PC-9 (cell line): ENCODE data around the gene CCM2. TPM values are rescaled to one million over a fixed set of nuclear protein-coding genes. Genes with fewer than 3 reads are reported as not detected.

Source experiments
- BruUV-seq: library from RNA; stranded (reverse); fragments of 400-500 nt; replicated peaks from 2 replicates; lab custom pipeline; 2021; lab: Mats Ljungman, UMichigan
- CTCF ChIA-PET: fragments of 300-600 bp; sonication (Branson Sonifier 250); formaldehyde crosslinking; loops from one replicate; lab custom pipeline; 2022; ENCODE audit warnings: antibody characterized with exemption; lab: Charles Lee
- POLR2A ChIA-PET: fragments of 300-600 bp; sonication (Branson Sonifier 250); formaldehyde crosslinking; loops from one replicate; lab custom pipeline; 2022; ENCODE audit warnings: antibody characterized with exemption; ENCODE audit not compliant: unreplicated experiment; lab: Charles Lee
- DNase-seq, 2 experiments: peaks; one replicate each; pipeline versions ENCODE4 v3.0.0 to v3.0.0-alpha.2; 2015 to 2022; ENCODE audit warnings: mixed read lengths in 1 of 2
- H2AFZ ChIP-seq: fragments of 200-600 bp; sonication (generic); 2 replicates; pipeline ENCODE4 v1.8.1; 2017; ENCODE audit warnings: antibody characterized with exemption
- H3F3A ChIP-seq: fragments of 200-600 bp; sonication (generic); 2 replicates; pipeline ENCODE4 v1.8.1; 2017; ENCODE audit warnings: antibody characterized with exemption, mild to moderate bottlenecking, low read depth; ENCODE audit not compliant: insufficient read depth
- H3K27ac ChIP-seq: fragments of 200-600 bp; sonication (generic); 2 replicates; pipeline ENCODE4 v1.6.1; 2016; ENCODE audit warnings: mixed run types
- H3K27me3 ChIP-seq: fragments of 200-600 bp; sonication (generic); 2 replicates; pipeline ENCODE4 v1.6.1; 2016; ENCODE audit warnings: low read depth, mixed run types; ENCODE audit not compliant: insufficient read depth
- H3K36me3 ChIP-seq: fragments of 200-600 bp; sonication (generic); 2 replicates; pipeline ENCODE4 v1.6.1; 2016; ENCODE audit warnings: low read depth, mixed run types
- H3K4me1 ChIP-seq: fragments of 200-600 bp; sonication (generic); replicated peaks from 2 replicates; pipeline ENCODE4 v1.6.1; 2016; ENCODE audit warnings: mixed run types; ENCODE audit not compliant: insufficient read depth
- H3K4me2 ChIP-seq: fragments of 200-600 bp; sonication (generic); 2 replicates; pipeline ENCODE4 v1.6.1; 2017; ENCODE audit warnings: mixed run types
- H3K4me3 ChIP-seq: fragments of 200-600 bp; sonication (generic); 2 replicates; pipeline ENCODE4 v1.6.1; 2016; ENCODE audit warnings: mixed run types
- H3K79me2 ChIP-seq: fragments of 200-600 bp; sonication (generic); 2 replicates; pipeline ENCODE4 v1.6.1; 2017; ENCODE audit warnings: low read depth, mixed run types
- H3K9me2 ChIP-seq: fragments of 200-600 bp; sonication (generic); 2 replicates; pipeline ENCODE4 v1.8.1; 2017; ENCODE audit warnings: mild to moderate bottlenecking; ENCODE audit not compliant: insufficient read depth
- H3K9me3 ChIP-seq: fragments of 200-600 bp; sonication (generic); 2 replicates; pipeline ENCODE4 v1.8.1; 2016; ENCODE audit warnings: low read depth; ENCODE audit not compliant: insufficient read depth
- H4K20me1 ChIP-seq: fragments of 200-600 bp; sonication (generic); 2 replicates; pipeline ENCODE4 v1.8.1; 2017; ENCODE audit not compliant: insufficient read depth
- EZH2 ChIP-seq: fragments of 200-600 bp; sonication (generic); IDR thresholded peaks from 2 replicates; pipeline ENCODE4 v1.8.0; 2017; ENCODE audit warnings: antibody characterized with exemption, low read depth
- intact Hi-C: fragments of 100-400 bp; cut with micrococcal nuclease; formaldehyde crosslinking; loops from one replicate; pipeline ENCODE4 v1.10.0; 2022; ENCODE audit not compliant: unreplicated experiment
- total RNA-seq: library from RNA; stranded (reverse); gene quantifications from 2 replicates; pipeline ENCODE4 v1.2.3, GENCODE V29; 2021
- TF ChIP-seq, protein P1 (sequence below): fragments of 200-600 bp; sonication (generic); conservative IDR thresholded peaks from 2 replicates; pipeline ENCODE4 v1.6.1; 2017; ENCODE audit warnings: mixed run types, antibody characterized with exemption, mild to moderate bottlenecking, moderate library complexity

Gene CCM2
- total RNA-seq, 1 experiment from 2014 or later, result 54.2 TPM

DNA sequence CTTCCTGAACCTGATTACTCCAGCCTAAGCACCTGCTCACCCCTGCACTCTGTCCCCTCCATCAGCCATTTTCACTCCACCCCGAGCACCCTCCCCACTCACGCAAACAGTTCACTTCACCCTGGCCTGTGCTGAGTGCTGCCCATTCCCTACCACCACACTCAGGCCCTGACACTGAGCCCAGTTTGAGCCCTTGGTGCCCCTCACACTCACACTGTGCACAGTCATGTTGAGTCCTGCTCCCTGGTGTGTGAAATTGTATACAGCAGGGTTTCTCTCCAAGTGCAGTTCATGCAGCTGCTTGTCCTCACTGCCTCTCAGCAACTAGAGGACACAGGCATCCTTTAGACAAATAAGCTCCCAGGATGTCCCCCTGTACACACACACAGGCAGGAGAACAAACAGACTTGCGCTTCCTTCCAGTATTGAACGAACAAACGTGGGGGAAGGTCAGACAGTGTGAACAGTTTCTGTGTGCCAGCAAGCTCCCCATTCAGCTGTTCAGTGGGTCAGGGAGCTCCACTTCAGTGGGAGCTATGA, 28.0 kb upstream of the CCM2 start:
- CTCF ChIA-PET, result interaction anchor here (0.6 to 2.9 kb wide), 4 partner anchors 27 to 771 kb away, joined by 3 to 36 read pairs (median 8); partner anchors contain the start of genes CCM2 and YKT6
- Histone ChIP-seq H3K36me3 (no peaks in the 10 kb centered on the region), H3K9me2 (no peaks in the 10 kb centered on the region), H3K4me3 (no peak overlapping the region), H3F3A (peaks cover 3% of the 10 kb centered on the region; the same call in 1 of the 2 replicates), H3K9me3 (no peaks in the 10 kb centered on the region), H3K27ac (no peak overlapping the region), H4K20me1 (no peaks in the 10 kb centered on the region), H3K4me2 (no peak overlapping the region), H3K79me2 (no peaks in the 10 kb centered on the region), H2AFZ (no peak overlapping the region), H3K27me3 (no peaks in the 10 kb centered on the region), H3K4me1 (peaks cover 5% of the 10 kb centered on the region)
- POLR2A ChIA-PET, result interaction anchor here (0.6 to 0.7 kb wide), 2 partner anchors 90 to 386 kb away, joined by 3 read pairs; no protein-coding TSS in a partner anchor
- TF ChIP-seq, protein P1, sequence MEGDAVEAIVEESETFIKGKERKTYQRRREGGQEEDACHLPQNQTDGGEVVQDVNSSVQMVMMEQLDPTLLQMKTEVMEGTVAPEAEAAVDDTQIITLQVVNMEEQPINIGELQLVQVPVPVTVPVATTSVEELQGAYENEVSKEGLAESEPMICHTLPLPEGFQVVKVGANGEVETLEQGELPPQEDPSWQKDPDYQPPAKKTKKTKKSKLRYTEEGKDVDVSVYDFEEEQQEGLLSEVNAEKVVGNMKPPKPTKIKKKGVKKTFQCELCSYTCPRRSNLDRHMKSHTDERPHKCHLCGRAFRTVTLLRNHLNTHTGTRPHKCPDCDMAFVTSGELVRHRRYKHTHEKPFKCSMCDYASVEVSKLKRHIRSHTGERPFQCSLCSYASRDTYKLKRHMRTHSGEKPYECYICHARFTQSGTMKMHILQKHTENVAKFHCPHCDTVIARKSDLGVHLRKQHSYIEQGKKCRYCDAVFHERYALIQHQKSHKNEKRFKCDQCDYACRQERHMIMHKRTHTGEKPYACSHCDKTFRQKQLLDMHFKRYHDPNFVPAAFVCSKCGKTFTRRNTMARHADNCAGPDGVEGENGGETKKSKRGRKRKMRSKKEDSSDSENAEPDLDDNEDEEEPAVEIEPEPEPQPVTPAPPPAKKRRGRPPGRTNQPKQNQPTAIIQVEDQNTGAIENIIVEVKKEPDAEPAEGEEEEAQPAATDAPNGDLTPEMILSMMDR, result no peak
- intact Hi-C loops, result loop anchor here (5.0 kb wide), 1 partner anchor 165 kb away; no protein-coding TSS in a partner anchor
- no TSS peak for BruUV-seq
- no peak for DNase-seq

DNA sequence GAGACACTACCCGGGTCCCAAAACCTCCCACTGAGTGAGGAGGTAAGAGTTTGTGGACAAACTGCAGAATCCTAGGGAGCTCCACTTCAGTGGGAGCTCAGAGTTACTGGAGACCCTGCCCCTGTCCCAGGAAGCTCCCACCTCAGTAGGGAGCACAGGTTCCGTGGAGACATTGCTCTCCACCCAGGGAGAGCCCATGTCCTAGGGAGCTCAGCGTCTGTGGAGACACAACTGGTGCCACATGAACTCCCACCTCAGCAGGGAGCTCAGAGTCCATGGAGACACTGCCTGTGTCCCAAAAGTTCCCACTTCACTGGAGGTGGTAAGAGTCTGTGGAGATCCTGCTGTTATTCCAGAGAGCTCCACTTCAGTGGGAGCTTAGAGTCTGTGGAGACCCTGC, 27.4 kb upstream of the CCM2 start:
- H3K4me2 ChIP-seq, result no peak overlapping the region
- DNase-seq, result no peak
- H2AFZ ChIP-seq, result no peak overlapping the region
- H3K27me3 ChIP-seq, result no peaks in the 10 kb centered on the region
- H3K9me3 ChIP-seq, result no peaks in the 10 kb centered on the region
- H3K9me2 ChIP-seq, result no peaks in the 10 kb centered on the region
- H3K4me3 ChIP-seq, result no peak overlapping the region
- no peaks in the 10 kb centered on the region for H3K36me3 ChIP-seq
- H4K20me1 ChIP-seq, result no peaks in the 10 kb centered on the region
- no peaks in the 10 kb centered on the region for H3K79me2 ChIP-seq
- no peak overlapping the region for H3K27ac ChIP-seq
- H3F3A ChIP-seq, result peaks cover 3% of the 10 kb centered on the region; the same call in 1 of the 2 replicates
- TF ChIP-seq, protein P1, result no peak
- TF ChIP-seq EZH2, result no peak
- H3K4me1 ChIP-seq, result no peaks in the 10 kb centered on the region
- no TSS peak for BruUV-seq
- intact Hi-C loops, result loop anchor here (5.0 kb wide), 1 partner anchor 165 kb away; no protein-coding TSS in a partner anchor
- ChIA-PET POLR2A (interaction anchor here (0.6 kb wide), 2 partner anchors 29 to 387 kb away, joined by 3 to 4 read pairs; no protein-coding TSS in a partner anchor), CTCF (interaction anchor here (0.6 to 2.9 kb wide), 7 partner anchors 26 to 771 kb away, joined by 3 to 36 read pairs (median 3); partner anchors contain the start of genes CCM2 and YKT6)

DNA sequence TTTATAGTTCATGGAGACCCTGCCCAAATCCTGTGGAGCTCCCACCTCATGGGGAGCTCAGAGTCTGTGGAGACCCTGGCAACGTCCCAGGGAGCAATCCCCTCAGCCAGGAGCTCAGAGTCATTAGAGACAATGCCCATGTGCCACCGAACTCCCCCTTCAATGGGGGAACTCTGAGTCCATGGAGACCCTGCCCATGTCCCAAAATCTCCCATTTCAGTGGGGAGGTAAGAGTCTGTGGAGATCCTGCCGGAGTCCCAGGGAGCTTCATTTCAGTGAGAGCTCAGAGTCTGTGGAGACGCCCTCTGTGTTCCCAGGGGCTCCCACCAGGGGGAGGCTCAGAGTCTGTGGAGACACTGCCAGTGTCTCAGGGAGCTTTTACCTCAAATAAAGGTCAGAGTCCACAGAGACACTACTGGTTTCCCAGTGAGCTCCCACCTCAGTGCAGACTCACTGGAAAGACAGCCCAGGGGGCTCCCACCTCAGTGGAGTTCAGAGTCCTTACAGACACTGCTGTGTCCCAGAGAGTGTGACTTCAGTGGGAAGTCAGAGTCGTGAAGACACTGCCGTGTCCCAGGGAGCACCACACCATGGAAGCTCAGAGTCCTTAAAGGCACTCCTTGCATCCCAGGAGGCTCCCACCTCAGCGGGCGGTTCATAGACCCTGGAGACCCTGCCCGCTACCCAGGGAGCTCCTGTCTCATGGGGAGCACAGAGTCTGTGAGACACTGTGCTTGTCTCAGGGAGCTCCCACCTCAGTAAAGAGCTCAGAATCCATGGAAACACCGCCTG, 26.2 kb upstream of the CCM2 start:
- intact Hi-C loops, result loop anchor here (5.0 kb wide), 1 partner anchor 163 kb away; no protein-coding TSS in a partner anchor
- H3K27ac ChIP-seq, result no peak overlapping the region
- no peak overlapping the region for H3K4me2 ChIP-seq
- no peaks in the 10 kb centered on the region for H3K9me2 ChIP-seq
- BruUV-seq, result no TSS peak
- H3K9me3 ChIP-seq, result no peaks in the 10 kb centered on the region
- H3K36me3 ChIP-seq, result no peaks in the 10 kb centered on the region
- H3F3A ChIP-seq, result no peaks in the 10 kb centered on the region
- no peak overlapping the region for H3K4me3 ChIP-seq
- TF ChIP-seq, protein P1, result peak; percentile 66
- no peak for TF ChIP-seq EZH2
- no peak overlapping the region for H2AFZ ChIP-seq
- ChIA-PET POLR2A (interaction anchor here (0.5 to 0.6 kb wide), 2 partner anchors 11 to 51 kb away, joined by 3 to 8 read pairs; no protein-coding TSS in a partner anchor), CTCF (interaction anchor here (0.6 to 2.9 kb wide), 11 partner anchors 12 to 517 kb away, joined by 3 to 36 read pairs (median 4); partner anchors contain the start of genes CCM2 and TBRG4)
- peak in 1 of 2 experiments; percentile 50 for DNase-seq
- H3K4me1 ChIP-seq, result no peaks in the 10 kb centered on the region
- H3K27me3 ChIP-seq, result no peaks in the 10 kb centered on the region
- no peaks in the 10 kb centered on the region for H4K20me1 ChIP-seq
- H3K79me2 ChIP-seq, result no peaks in the 10 kb centered on the region
